Calu3 (cell line): ENCODE measurements around the gene C1orf198. TPM values are rescaled to one million over a fixed set of nuclear protein-coding genes. Genes with fewer than 3 reads are reported as not detected.

ENCODE experiments used
- BruUV-seq: library from RNA; stranded (reverse); fragments of 400-500 nt; replicated peaks from 2 replicates; lab custom pipeline; 2021; lab: Mats Ljungman, UMichigan
- CTCF ChIA-PET: fragments of 300-600 bp; sonication (Branson Sonifier 250); formaldehyde crosslinking; loops from one replicate; lab custom pipeline; 2022; ENCODE audit warnings: antibody characterized with exemption; lab: Charles Lee
- DNase-seq: peaks from one replicate; pipeline ENCODE4 v3.0.0; 2022
- H3K27ac Mint-ChIP-seq: one replicate; pipeline ENCODE4 v1.8.0; 2022; ENCODE audit warnings: mixed read lengths; ENCODE audit not compliant: unreplicated experiment
- H3K27me3 Mint-ChIP-seq: one replicate; pipeline ENCODE4 v1.8.0; 2022; ENCODE audit warnings: mixed read lengths; ENCODE audit not compliant: unreplicated experiment
- H3K36me3 Mint-ChIP-seq: one replicate; pipeline ENCODE4 v1.8.0; 2022; ENCODE audit warnings: mild to moderate bottlenecking, moderate library complexity, mixed read lengths; ENCODE audit not compliant: insufficient read depth, unreplicated experiment
- H3K4me1 Mint-ChIP-seq: one replicate; pipeline ENCODE4 v1.8.0; 2022; ENCODE audit warnings: mild to moderate bottlenecking, low read depth, mixed read lengths; ENCODE audit not compliant: unreplicated experiment
- H3K4me3 Mint-ChIP-seq: one replicate; pipeline ENCODE4 v1.8.0; 2022; ENCODE audit warnings: mild to moderate bottlenecking, low read depth, moderate library complexity, mixed read lengths; ENCODE audit not compliant: unreplicated experiment
- H3K9me3 Mint-ChIP-seq: one replicate; pipeline ENCODE4 v1.8.0; 2022; ENCODE audit warnings: low read depth, mixed read lengths; ENCODE audit not compliant: unreplicated experiment
- intact Hi-C: fragments of 100-400 bp; cut with micrococcal nuclease; formaldehyde crosslinking; loops from one replicate; pipeline ENCODE4 v1.10.0; 2022; ENCODE audit not compliant: unreplicated experiment
- total RNA-seq: library from RNA; stranded (reverse); gene quantifications from 2 replicates; pipeline ENCODE4 v1.2.3, GENCODE V29; 2022
- TF ChIP-seq, protein P1 (sequence below): fragments of 200-600 bp; IDR thresholded peaks from one replicate; pipeline ENCODE4 v1.8.0; 2022; ENCODE audit warnings: antibody characterized with exemption; ENCODE audit not compliant: unreplicated experiment

Gene C1orf198
- total RNA-seq, 1 experiment from 2014 or later = 80.4 TPM

DNA sequence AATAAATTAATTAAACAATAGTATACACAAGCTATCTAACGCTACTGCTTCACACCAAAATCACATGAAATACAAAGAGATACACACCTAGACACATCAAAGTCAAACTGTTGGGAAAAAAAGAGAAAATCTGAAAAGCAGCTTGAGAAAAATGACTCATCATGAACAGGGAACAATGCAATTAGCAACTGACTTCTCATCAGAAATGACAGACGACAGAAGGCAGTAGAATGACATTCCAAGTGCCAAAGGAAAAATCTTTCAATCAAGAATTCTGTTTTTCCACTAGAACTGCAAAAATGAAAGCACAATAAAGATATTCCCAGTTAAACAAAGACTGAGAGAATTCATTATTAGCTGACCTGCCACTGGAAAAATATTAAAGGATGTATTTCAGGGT is 63.9 kb downstream of the C1orf198 start:
- Mint-ChIP-seq H3K36me3 (no peaks in the 10 kb centered on the region), H3K4me1 (no peaks in the 10 kb centered on the region), H3K27me3 (no peaks in the 10 kb centered on the region), H3K4me3 (no peak overlapping the region), H3K27ac (no peak overlapping the region), H3K9me3 (peaks cover 5% of the 10 kb centered on the region)
- no peak for DNase-seq
- intact Hi-C loops = no loop called here
- TF ChIP-seq, protein P1, sequence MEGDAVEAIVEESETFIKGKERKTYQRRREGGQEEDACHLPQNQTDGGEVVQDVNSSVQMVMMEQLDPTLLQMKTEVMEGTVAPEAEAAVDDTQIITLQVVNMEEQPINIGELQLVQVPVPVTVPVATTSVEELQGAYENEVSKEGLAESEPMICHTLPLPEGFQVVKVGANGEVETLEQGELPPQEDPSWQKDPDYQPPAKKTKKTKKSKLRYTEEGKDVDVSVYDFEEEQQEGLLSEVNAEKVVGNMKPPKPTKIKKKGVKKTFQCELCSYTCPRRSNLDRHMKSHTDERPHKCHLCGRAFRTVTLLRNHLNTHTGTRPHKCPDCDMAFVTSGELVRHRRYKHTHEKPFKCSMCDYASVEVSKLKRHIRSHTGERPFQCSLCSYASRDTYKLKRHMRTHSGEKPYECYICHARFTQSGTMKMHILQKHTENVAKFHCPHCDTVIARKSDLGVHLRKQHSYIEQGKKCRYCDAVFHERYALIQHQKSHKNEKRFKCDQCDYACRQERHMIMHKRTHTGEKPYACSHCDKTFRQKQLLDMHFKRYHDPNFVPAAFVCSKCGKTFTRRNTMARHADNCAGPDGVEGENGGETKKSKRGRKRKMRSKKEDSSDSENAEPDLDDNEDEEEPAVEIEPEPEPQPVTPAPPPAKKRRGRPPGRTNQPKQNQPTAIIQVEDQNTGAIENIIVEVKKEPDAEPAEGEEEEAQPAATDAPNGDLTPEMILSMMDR = no peak
- CTCF ChIA-PET = no interaction called here
- no TSS peak for BruUV-seq

DNA sequence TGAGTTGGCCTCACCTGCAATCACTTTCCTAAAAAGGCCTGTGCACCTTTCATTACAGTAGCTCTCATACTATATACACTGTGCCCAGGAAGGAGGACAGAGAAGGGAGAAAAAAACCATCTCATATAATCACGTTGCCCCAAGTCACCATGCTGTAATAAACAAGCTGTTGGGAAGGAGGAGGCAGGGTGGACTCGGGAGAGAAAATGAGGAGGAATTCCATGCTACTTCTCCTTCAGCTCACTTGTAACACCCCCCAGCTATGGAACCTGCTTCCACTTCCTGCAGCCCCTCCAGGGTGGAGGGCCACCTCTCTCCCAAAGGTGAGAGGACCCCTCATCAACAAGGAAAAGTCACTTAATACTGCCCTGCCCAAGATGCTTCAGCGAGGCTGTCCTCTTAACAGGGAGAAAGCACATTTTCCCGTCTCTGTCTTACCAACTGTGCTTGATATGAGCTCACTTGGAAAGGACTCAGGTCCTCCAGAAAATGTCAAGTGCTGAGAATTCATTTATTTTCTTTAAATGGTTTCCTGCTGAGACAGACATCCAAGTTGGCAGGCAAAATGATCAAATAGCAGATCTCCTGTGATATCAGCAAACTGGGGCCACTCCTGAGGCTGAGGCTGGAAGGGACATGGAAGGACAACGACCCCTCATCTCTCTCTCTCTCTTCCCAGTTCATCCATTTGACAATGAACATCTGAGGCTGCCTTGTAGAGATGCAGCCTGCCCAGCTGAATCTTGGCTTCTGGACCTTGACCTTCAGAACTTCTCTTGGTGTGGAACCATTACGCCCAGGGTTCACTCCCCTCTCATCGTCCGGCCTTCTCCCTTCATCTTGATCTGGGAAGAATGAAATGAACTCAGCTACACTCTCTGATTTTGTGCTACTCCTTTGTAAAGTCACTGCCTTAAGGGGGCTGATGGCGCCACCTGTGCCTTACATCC is 67.2 kb downstream of the C1orf198 start:
- Mint-ChIP-seq H3K27me3 (no peaks in the 10 kb centered on the region), H3K4me3 (no peak overlapping the region), H3K27ac (no peak overlapping the region), H3K4me1 (no peaks in the 10 kb centered on the region), H3K9me3 (peaks cover 2% of the 10 kb centered on the region), H3K36me3 (no peaks in the 10 kb centered on the region)
- DNase-seq = no peak
- TF ChIP-seq, protein P1 = no peak
- BruUV-seq = no TSS peak
- CTCF ChIA-PET = interaction anchor here (1.8 kb wide), 1 partner anchor 9 kb away, joined by 4 read pairs; no protein-coding TSS in a partner anchor
- intact Hi-C loops = no loop called here

DNA sequence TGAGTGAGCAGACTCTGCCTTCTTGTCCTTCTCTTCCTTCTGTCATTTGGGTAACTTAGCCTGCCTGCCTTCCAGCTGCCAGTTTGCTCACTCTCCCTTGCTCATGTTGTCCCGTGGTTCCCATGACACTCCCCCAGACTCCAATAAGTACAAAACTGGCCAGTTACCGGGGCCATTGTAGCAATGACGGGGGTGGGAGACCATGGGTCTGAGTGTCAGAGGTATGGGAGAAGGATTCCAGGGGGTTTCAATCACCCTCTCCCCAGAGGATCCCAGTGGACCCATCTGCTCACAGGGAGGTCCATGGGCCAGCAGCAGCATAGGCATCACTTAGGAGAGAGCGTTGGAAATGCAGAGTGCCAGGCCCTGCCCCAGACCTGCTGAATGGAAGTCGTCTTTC is 69.8 kb downstream of the C1orf198 start:
- CTCF ChIA-PET = interaction anchor here (1.2 to 1.3 kb wide), 3 partner anchors 9 to 84 kb away, joined by 4 to 7 read pairs (median 6); partner anchors contain the start of gene AGT
- BruUV-seq = no TSS peak
- TF ChIP-seq, protein P1 = no peak
- Mint-ChIP-seq H3K27me3 (no peaks in the 10 kb centered on the region), H3K4me1 (no peaks in the 10 kb centered on the region), H3K4me3 (no peak overlapping the region), H3K9me3 (peaks cover 2% of the 10 kb centered on the region), H3K36me3 (no peaks in the 10 kb centered on the region), H3K27ac (no peak overlapping the region)
- intact Hi-C loops = loop anchor here (1.0 to 5.0 kb wide), 5 partner anchors 58 to 414 kb away; partner anchors contain the start of genes ARV1 and TTC13
- no peak for DNase-seq

DNA sequence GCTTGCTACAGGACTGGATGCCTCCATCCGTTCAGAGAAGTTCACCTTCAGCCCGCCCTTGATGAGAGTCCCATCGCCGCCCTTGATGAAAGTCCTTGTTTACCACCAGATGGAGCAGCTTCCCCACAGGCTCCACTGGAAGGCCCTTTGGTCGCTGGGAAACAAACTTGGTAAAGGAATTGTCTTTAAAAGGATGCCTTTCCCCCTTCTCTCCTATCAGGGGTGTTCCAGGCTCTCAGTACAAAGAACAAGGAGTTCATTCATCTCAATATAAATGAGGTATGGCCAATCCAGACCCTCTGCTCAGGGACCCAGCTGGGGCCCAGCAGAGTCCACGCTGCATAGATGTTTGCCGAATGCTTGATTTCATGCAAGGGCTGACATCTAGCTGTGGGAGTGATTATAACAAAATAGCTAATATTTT is 70.4 kb downstream of the C1orf198 start:
- TF ChIP-seq, protein P1 = peak; percentile 81
- intact Hi-C loops = loop anchor here (1.0 to 5.0 kb wide), 5 partner anchors 59 to 414 kb away; partner anchors contain the start of genes ARV1 and TTC13
- H3K4me1 Mint-ChIP-seq = no peaks in the 10 kb centered on the region
- DNase-seq = peak; percentile 73
- no peaks in the 10 kb centered on the region for H3K27me3 Mint-ChIP-seq
- CTCF ChIA-PET = interaction anchor here (1.2 to 1.3 kb wide), 3 partner anchors 8 to 84 kb away, joined by 4 to 7 read pairs (median 6); partner anchors contain the start of gene AGT
- peaks cover 2% of the 10 kb centered on the region for H3K9me3 Mint-ChIP-seq
- H3K4me3 Mint-ChIP-seq = no peak overlapping the region
- BruUV-seq = no TSS peak
- H3K36me3 Mint-ChIP-seq = no peaks in the 10 kb centered on the region
- no peak overlapping the region for H3K27ac Mint-ChIP-seq
